Body of pancreas (tissue), 4 donors: Measurements from ENCODE around the gene LRRC37B.
"Not testable (repeated sequence)": the region's sequence is repeated elsewhere in the genome, so short reads cannot be mapped to it uniquely, and the experiment has no call there.

Experiments
- CTCF ChIP-seq, 7 experiments: fragments of 450-650 bp in 4 of 7; fragments of 200-600 bp in 3 of 7; sonication (generic) in 3 of 7; IDR thresholded peaks; one replicate each; pipeline ENCODE4 v1.5.1; 2016 to 2019; ENCODE audit warnings: antibody characterized with exemption in 7 of 7
- POLR2A ChIP-seq, 3 donors: fragments of 450-650 bp; IDR thresholded peaks; one replicate each; pipeline ENCODE4 v1.6.1; 2016; ENCODE audit warnings: antibody characterized with exemption in 3 of 3, mild to moderate bottlenecking in 2 of 3

DNA sequence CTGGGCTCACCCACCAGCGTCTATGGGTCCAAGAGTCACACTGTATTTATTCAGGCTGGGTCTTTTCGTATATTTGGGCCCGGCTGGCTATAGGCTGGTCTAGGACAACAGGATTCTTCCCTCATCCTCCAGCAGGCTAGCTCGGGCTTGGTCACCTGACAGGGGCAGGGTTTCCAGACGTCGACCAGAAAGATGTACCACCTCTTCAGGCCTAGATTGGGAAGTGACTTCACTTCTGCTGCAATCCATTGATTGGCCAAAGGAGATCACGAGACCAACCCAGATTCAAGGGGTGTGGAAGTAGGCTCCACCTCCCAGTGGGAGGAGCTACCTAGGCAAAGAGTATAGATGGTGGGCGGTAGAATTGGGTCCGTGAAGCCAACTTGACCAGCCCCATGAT is 53.5 kb downstream of the LRRC37B start:
- not testable (repeated sequence) for TF ChIP-seq POLR2A, CTCF (IDR thresholded peaks at IDR 0.05)
